Gastrocnemius medialis (tissue), 4 donors: Measurements from ENCODE around the gene ACTN4. TPM values are rescaled to one million over a fixed set of nuclear protein-coding genes. Genes with fewer than 3 reads are reported as not detected.

ENCODE experiments used
- ATAC-seq, 2 donors: fragments of 150-250 bp; one replicate each; pipeline ENCODE4 v1.9.1; 2016
- DNase-seq, 2 donors: peaks; one replicate each; pipeline ENCODE4 v3.0.0-alpha.2; 2019
- H3K27ac ChIP-seq, 4 donors: fragments of 200-600 bp; sonication (generic); 1 replicate in 1 of 4; 2 replicates in 3 of 4; pipeline ENCODE4 v1.5.1; 2016 to 2018; ENCODE audit warnings: mild to moderate bottlenecking in 2 of 4, moderate library complexity in 1 of 4
- H3K27me3 ChIP-seq, 3 donors: fragments of 200-600 bp; sonication (generic) in 2 of 3; 1 replicate in 1 of 3; 2 replicates in 2 of 3; pipeline versions ENCODE4 v1.5.1 to v1.6.0; 2016 to 2019; ENCODE audit warnings: mild to moderate bottlenecking in 1 of 3, moderate library complexity in 1 of 3
- H3K36me3 ChIP-seq, 2 donors: fragments of 200-600 bp; sonication (generic) in 1 of 2; one replicate each; pipeline ENCODE4 v1.5.1; 2017 to 2018
- H3K4me1 ChIP-seq, 2 donors: fragments of 200-600 bp; sonication (generic) in 1 of 2; one replicate each; pipeline ENCODE4 v1.5.1; 2016 to 2017; ENCODE audit warnings: mild to moderate bottlenecking in 2 of 2
- H3K4me3 ChIP-seq, 4 donors: fragments of 200-600 bp; sonication (generic) in 3 of 4; 1 replicate in 1 of 4; 2 replicates in 3 of 4; pipeline ENCODE4 v1.5.1; 2016 to 2019; ENCODE audit warnings: mild to moderate bottlenecking in 2 of 4
- H3K9me3 ChIP-seq, 3 donors: fragments of 200-600 bp; sonication (generic) in 2 of 3; 1 replicate in 1 of 3; 2 replicates in 2 of 3; pipeline ENCODE4 v1.5.1; 2016 to 2019
- POLR2A ChIP-seq, 2 donors: fragments of 450-650 bp; IDR thresholded peaks; one replicate each; pipeline ENCODE4 v1.6.1; 2017; ENCODE audit warnings: antibody characterized with exemption in 2 of 2, mild to moderate bottlenecking in 2 of 2, moderate library complexity in 2 of 2
- in situ Hi-C, 4 donors: fragments of 200-750 bp; cut with MboI; loops; one replicate each; pipeline versions ENCODE4 v1.15.0 to v1.8.0; 2017; ENCODE audit warnings: low sequenced_read_pairs in 4 of 4
- intact Hi-C: fragments of 100-400 bp; cut with DNase I; formaldehyde crosslinking; loops from one replicate; pipeline ENCODE4 v1.15.1; 2023; ENCODE audit warnings: low total_unique reads
- total RNA-seq, 4 donors: library from RNA; depleted of rRNA; stranded (reverse); fragments of >200 nt; gene quantifications; one replicate each; pipeline versions ENCODE4 v1.1.0 to v1.2.3, GENCODE V29; 2016
- TF ChIP-seq, protein P1 (sequence below), 5 experiments: fragments of 450-650 bp in 3 of 5; fragments of 200-600 bp in 2 of 5; sonication (generic) in 2 of 5; IDR thresholded peaks in 4 of 5; conservative IDR thresholded peaks in 1 of 5; 1 replicate in 4 of 5; 2 replicates in 1 of 5; pipeline ENCODE4 v1.5.1; 2016 to 2019; ENCODE audit warnings: antibody characterized with exemption in 5 of 5, mild to moderate bottlenecking in 3 of 5, moderate library complexity in 3 of 5

The ACTN4 gene
- total RNA-seq, 4 donors from 2014 or later: 32.0 to 85.3 (median 63.9) TPM

DNA sequence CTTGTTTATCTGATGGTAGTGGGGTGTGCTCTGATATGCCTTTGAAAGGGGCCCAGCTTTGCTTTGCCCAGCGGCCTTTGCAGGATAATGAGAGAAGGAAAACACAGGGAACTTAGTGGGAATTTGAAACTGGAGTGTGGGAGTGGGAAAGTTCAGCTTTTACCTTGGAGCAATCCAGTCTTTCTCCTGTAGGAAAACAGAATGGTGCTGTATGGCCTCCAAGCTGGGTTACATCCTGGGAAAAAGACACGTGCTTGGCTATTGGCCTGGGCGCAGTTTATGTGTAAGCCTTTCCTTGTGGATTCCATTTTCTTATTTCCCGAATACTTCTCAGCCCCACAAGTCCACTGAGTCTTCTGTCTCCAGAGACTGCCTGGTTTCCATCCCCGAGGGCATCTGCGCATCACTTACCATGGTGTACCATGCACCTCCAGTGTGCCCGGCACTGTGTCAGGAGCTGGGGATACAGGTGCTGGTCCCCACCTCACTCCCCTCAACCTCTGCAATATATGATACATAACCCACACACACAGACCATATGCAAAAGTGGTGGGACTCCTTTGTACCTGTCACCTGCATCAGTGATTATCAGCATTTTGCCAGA lies 31.5 kb downstream of the ACTN4 start:
- TF ChIP-seq, protein P1, sequence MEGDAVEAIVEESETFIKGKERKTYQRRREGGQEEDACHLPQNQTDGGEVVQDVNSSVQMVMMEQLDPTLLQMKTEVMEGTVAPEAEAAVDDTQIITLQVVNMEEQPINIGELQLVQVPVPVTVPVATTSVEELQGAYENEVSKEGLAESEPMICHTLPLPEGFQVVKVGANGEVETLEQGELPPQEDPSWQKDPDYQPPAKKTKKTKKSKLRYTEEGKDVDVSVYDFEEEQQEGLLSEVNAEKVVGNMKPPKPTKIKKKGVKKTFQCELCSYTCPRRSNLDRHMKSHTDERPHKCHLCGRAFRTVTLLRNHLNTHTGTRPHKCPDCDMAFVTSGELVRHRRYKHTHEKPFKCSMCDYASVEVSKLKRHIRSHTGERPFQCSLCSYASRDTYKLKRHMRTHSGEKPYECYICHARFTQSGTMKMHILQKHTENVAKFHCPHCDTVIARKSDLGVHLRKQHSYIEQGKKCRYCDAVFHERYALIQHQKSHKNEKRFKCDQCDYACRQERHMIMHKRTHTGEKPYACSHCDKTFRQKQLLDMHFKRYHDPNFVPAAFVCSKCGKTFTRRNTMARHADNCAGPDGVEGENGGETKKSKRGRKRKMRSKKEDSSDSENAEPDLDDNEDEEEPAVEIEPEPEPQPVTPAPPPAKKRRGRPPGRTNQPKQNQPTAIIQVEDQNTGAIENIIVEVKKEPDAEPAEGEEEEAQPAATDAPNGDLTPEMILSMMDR (IDR thresholded peaks at IDR 0.05 in 4 of 5, conservative IDR thresholded peaks at IDR 0.05 in 1 of 5): no peak
- no peak for TF ChIP-seq POLR2A (IDR thresholded peaks at IDR 0.05)
- Histone ChIP-seq H3K4me3 (no peak overlapping the region), H3K27me3 (no peaks in the 10 kb centered on the region), H3K36me3 (no peaks in the 10 kb centered on the region), H3K9me3 (no peaks in the 10 kb centered on the region), H3K27ac (peak overlapping the region; percentile 89 to 98 (median 96)), H3K4me1 (peaks cover 88 to 89% of the 10 kb centered on the region in 2 donors)
- in situ Hi-C loops (no loop called here), intact Hi-C loops (no loop called here)
- ATAC-seq: no peak
- DNase-seq: no peak

DNA sequence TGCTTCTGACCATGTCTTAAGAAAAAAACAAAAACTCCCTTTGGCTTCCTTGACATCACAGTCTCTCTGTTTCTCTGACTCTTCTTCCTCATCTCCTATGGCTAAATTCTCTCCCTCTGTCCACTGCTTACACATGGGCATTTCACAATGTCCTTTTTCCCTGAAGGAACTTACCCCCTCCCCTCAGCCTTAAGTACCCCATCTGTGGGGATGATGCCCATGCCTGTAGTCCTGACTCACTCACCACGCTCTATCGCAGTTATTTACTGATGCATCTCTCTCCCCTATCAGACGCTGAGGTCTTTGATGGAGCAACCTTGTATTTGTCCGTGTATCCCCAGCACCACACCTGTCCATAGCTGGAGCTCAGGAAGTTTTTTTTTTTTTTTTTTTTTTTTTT lies 32.4 kb downstream of the ACTN4 start:
- Histone ChIP-seq H3K36me3 (no peaks in the 10 kb centered on the region), H3K9me3 (no peaks in the 10 kb centered on the region), H3K27ac (peak overlapping the region; percentile 89 to 98 (median 96)), H3K4me3 (no peak overlapping the region), H3K4me1 (peaks cover 88 to 91% of the 10 kb centered on the region in 2 donors), H3K27me3 (no peaks in the 10 kb centered on the region)
- TF ChIP-seq POLR2A (IDR thresholded peaks at IDR 0.05): no peak
- TF ChIP-seq, protein P1 (IDR thresholded peaks at IDR 0.05 in 4 of 5, conservative IDR thresholded peaks at IDR 0.05 in 1 of 5): no peak
- ATAC-seq (no peak), DNase-seq (no peak)
- in situ Hi-C loops: no loop called here
- intact Hi-C loops: no loop called here

DNA sequence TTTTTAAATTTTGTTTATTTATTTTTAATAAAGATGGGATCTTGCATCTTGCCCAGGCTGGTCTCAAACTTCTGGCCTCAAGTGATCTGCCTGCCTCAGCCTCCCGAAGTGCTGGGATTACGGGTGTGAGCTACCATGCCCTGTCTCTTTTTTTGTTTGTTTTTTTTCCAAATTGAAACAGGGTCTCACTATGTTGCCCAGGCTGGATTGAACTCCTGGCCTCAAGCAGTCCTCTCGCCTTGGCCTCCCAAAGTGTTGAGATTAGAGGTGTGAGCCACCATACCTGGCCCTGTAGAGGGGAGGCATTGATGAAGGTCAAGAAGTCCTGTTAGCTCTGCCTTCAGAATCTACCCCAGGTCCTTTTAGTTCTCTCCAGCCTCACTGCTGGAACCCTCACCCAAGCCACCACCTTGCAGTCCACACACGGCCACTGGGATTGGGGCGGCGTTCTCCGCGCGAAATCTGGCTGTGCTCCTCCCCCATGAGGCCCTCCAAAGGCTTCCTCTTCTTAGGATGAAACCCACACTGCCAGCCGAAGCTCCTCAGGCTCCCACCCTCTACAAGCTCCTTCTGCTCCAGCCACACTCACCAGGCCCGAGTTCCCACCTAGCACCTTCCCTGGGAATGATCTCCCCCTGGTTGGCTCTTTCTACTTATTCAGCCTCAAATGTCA lies 34.9 kb downstream of the ACTN4 start:
- Histone ChIP-seq H3K36me3 (no peaks in the 10 kb centered on the region), H3K9me3 (no peaks in the 10 kb centered on the region), H3K4me1 (peaks cover 86 to 90% of the 10 kb centered on the region in 2 donors), H3K4me3 (no peak overlapping the region), H3K27me3 (no peaks in the 10 kb centered on the region), H3K27ac (peak overlapping the region; percentile 89 to 98 (median 96))
- in situ Hi-C loops (no loop called here), intact Hi-C loops (no loop called here)
- no peak for TF ChIP-seq POLR2A (IDR thresholded peaks at IDR 0.05)
- TF ChIP-seq, protein P1 (IDR thresholded peaks at IDR 0.05 in 4 of 5, conservative IDR thresholded peaks at IDR 0.05 in 1 of 5): no peak
- ATAC-seq: no peak
- DNase-seq: no peak

DNA sequence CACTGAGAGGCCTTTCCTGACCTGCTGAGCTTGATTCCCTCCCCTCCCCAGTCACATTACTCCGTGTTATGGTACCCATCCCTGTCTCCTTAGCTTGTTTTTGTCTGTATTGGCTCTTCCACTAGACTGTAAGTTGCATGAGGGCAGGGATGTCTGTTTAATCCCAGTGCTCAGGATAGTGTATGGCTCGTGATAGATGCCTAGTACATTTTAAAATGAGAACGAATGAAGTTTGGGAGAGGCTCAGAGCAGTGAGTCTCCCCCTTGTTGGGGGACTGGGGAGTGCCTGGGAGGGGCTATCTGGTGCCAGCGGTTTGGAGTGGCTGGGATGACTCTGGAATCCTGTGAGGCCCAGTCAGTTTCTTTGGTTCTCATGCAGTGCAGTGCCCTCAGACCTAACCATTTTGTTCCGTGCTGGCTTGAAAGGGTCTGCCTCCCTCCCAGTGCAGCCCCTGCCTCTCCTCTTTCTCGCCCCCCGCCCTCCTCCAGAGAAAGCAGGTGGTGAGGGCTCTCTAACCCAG lies 35.5 kb downstream of the ACTN4 start:
- ATAC-seq (no peak), DNase-seq (no peak)
- in situ Hi-C loops (no loop called here), intact Hi-C loops (loop anchor here (1.0 kb wide), 1 partner anchor 32 kb away; no protein-coding TSS in a partner anchor)
- H3K36me3 ChIP-seq: no peaks in the 10 kb centered on the region
- H3K9me3 ChIP-seq: no peaks in the 10 kb centered on the region
- H3K4me1 ChIP-seq: peaks cover 89% of the 10 kb centered on the region in 2 donors
- H3K4me3 ChIP-seq: no peak overlapping the region
- no peaks in the 10 kb centered on the region for H3K27me3 ChIP-seq
- no peak for TF ChIP-seq POLR2A (IDR thresholded peaks at IDR 0.05)
- TF ChIP-seq, protein P1 (IDR thresholded peaks at IDR 0.05 in 4 of 5, conservative IDR thresholded peaks at IDR 0.05 in 1 of 5): no peak
- H3K27ac ChIP-seq: peak overlapping the region; percentile 89 to 98 (median 96)
